Cerebellar cortex (tissue), 1 donor: ENCODE results near the gene ERVH48-1.
"Not testable (repeated sequence)": the region's sequence is repeated elsewhere in the genome, so short reads cannot be mapped to it uniquely, and the experiment has no call there.

ENCODE experiments used
- DNase-seq: peaks from one replicate; pipeline ENCODE4 v3.0.0-alpha.2; 2015; ENCODE audit warnings: low spot score

ERVH48-1 gene

DNA sequence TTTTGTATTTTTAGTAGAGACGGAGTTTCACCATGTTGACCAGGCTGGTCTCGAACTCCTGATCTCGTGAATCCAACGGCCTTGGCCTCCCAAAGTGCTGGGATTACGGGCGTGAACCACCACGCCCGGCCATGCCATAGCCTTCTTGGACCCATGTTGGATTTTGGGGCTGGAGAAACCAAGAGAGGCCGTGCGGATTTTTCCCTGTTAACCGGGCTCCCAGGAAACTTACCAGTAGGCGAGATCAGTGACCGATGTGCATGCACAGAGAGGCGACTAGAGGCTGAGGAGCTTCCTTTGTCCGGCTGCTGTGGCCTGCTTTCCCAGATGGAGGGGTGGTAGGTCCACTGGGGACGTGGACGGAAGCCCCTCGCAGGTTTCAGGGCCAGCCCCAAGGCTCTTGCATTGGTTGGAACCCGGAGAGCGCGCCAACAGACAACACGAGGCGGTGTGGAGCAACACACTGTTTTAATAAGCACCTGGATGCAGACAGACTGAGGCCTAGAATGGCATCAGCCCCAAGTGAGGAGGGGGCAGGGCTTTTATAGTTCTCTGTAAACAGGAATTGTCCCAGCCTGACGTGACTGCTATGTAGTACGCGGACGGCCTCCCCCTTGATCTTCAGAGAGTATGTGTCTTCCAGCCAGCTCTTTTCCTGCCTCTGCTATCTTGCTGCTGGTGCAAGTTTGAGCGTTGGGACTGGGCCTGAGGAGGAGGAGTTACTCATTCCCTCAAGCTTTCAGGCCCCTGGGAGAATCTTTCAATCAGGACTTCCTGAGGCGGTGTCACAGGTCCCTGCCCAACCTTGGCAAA lies at the start of gene ERVH48-1:
Gene ERVH48-1 (minus strand): TSS at position 517 of the 813 bp plus-strand sequence. CDS start 6,624 bp downstream, outside the sequence.
- DNase-seq, result no peak

GRCh38 chr21:42973991-42974831 lies 48.8 kb upstream of the ERVH48-1 start, which contains the start of gene PKNOX1:
Gene PKNOX1 (plus strand): TSS chr21:42974562. CDS start chr21:43004382, 29,820 bp downstream.
- DNase-seq, result peak; percentile 98

- DNase-seq, result no peak
Measured at GRCh38 chr21:42973309-42973990, 48.0 kb upstream of the ERVH48-1 start.

DNA sequence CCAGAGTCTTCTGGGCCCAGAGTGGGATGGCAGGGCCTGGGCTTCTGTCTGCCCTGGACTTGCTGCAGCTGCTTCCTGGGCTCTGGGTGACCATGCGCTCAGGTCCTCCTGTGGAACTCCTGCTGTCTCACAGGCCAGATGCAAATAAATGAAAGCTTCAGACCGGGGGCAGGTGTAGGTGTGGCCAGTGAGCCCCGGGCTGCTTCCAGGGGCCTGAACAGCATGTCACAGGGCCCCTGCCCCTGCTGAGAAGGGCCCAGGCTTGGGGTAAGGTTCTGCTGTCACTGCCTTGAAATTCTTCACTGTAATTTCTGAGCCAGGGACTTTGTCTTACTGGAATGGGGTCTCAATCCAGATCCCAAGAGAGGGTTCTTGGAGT lies 46.5 kb upstream of the ERVH48-1 start:
- no peak for DNase-seq

DNA sequence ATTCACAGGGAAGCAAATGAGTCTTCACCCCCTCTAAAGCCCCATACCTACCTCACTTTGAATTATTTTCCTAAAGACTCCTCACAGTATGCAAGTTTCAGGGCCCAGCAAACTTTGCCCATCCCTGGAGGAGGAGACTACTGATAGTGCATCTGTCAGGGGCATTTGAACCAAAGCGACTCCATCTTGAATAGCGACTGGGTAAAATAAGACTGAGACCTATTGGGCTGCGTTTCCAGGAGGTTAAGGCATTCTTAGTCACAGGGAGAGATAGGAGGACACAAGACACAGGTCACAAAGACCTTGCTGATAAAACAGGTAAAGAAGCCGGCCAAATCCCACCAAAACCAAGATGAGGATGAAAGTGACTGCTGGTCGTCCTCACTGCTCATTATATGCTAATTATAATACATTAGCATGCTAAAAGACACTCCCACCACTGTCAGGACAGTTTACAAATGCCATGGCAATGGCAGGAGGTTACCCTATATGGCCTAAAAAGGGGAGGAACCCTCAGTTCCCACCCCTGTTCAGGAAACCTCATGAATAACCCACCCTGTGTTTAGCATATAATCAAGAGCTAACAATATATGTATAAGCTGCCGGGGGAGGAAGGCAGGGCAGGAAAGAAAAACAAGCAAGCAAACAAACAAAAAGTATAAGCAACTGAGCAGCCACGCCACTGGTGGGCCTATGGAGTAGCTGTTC lies 45.7 kb upstream of the ERVH48-1 start:
- no peak for DNase-seq

DNA sequence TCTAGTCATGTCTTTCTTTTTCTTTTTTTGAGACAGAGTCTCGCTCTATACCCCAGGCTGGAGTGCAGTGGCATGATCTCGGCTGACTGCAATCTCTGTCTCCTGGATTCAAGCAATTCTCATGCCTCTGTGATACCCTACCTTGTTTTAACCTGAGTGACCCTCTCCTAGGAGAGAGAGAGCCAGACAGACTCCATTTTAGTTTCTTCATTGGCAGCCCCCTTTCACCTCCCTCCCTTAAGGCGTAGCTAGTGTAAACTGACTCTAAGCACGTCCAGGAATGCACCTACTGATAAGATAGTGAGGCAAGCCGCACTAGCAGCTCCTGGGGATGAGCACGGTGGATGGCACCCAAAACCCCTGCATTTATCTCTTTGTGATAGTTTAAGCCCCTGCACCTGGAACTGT lies 43.8 kb upstream of the ERVH48-1 start:
- DNase-seq, result no peak

GRCh38 chr21:42967616-42968015 lies 42.2 kb upstream of the ERVH48-1 start:
- DNase-seq, result not testable (repeated sequence)

DNA sequence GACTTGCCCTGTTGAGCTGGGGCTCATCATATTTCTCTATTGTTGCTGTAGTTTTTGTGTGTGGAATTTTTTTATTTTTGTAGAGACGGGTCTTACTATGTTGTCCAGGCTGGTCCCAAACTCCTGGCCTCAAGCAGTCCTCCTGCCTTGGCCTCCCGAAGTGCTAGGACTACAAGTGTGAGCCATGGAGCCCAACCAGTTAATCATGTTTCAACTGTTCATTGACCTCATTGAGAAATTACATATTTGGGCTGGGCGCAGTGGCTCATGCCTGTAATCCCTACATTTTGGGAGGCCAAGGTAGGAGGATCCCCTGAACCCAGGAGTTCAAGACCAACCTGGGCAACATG lies 39.8 kb upstream of the ERVH48-1 start:
- DNase-seq, result no peak

- no peak for DNase-seq
Measured at GRCh38 chr21:42964546-42965210, 39.2 kb upstream of the ERVH48-1 start.

DNA sequence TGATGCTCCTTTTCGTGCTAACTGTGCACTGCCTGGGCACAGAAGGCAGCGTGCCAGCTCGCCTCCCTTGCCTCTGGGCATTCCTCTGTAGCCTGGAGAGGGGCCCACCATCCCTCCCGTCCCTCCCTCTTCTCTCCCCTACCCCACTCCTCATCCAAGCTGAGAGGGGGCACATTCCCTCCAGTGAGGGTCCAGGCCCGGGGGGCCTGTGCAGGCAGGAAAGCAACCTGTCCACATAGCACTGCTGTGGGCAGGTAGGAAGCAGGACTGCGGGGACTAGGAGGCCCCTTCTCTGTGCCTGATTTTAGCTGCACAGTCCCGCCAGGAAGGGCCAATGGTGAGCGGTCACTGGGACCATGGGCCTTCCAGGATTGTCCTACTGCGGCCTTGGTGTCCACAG lies 38.7 kb upstream of the ERVH48-1 start:
- no peak for DNase-seq

GRCh38 chr21:42962380-42963007 lies 37.1 kb upstream of the ERVH48-1 start:
- DNase-seq, result no peak

GRCh38 chr21:42959728-42960127 lies 34.3 kb upstream of the ERVH48-1 start:
- no peak for DNase-seq

DNA sequence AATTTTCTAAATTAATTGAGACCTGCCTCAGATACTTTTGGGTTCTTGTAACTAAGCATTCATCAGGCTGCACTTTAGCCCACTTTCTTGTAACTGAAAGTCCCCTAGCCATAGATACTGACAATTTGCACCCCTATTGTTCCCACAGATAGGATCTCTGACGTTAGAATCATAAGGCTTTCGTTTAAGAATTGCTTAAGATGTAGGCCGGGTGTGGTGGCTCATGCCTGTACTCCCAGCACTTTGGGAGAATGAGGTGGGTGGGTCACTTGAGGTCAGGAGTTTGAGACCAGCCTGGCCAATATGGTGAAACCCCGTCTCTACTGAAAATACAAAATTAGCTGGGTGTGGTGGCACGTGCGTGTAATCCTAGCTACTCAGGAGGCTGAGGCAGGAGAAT lies 32.7 kb upstream of the ERVH48-1 start:
- DNase-seq, result not testable (repeated sequence)

- no peak for DNase-seq
Measured at GRCh38 chr21:42956824-42957630, 31.6 kb upstream of the ERVH48-1 start.

GRCh38 chr21:42951193-42951592 lies 25.8 kb upstream of the ERVH48-1 start:
- not testable (repeated sequence) for DNase-seq

DNA sequence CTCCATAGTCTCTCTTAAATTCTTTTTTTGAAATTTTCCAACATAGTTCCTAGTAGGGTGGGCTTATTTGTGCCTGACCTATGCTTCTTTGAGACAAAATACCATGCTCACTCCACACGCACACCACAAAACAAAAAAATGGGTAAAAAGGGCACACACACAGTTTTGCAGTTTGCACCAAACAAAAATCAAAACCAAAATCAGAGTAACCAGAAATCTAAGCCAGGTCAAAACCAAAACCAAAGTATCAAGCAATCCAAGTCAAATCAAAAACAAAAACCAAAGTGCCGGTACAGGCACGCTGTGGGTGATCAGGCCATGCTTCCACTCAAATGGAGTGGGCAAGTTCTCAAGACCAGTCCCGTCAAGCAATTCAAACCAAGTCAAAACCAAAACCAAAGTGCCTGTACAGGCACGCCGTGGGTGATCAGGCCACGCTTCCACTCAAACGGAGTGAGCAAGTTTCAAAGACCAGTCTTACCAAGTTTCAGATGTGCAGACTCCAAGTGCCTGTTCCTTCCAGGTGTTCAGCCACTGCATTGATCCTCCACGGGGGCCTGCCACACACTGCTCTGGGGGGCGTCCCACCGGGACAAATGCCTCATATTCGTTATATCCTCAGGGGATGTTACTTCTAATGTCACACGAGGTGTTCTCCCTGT lies 23.8 kb upstream of the ERVH48-1 start:
- DNase-seq, result not testable (repeated sequence)

DNA sequence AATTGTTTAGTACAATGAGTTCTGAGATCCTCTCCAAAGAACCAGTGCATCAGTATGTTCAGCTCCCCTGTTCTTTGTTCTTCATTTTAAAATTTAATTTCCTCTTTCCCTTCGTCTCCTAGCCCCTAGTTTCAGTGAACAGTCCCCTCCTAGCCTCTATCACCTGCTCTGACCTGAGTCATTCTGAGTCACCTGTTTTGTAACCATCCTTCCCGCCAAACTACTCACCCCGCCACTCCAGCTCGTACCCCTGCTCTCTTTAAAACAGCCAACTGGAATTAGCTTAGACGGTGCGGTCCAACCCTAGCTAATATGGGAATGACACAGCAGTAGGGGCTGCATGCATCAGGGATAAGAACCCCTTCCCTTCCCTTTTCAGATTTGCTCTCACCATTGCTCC lies 16.8 kb upstream of the ERVH48-1 start:
- no peak for DNase-seq

- DNase-seq, result no peak
Measured at GRCh38 chr21:42941696-42942085, 16.3 kb upstream of the ERVH48-1 start.
